Heart right ventricle (tissue), 16 donors: ENCODE results near the gene ZNF496. TPM values are rescaled to one million over a fixed set of nuclear protein-coding genes. Genes with fewer than 3 reads are reported as not detected.
A peak's percentile ranks its signal among the peaks of the same experiment; 100 is the strongest.

Source experiments
- ATAC-seq, 8 donors: fragments of 200-7000 bp; cut with Tn5 transposase; one replicate each; pipeline ENCODE4 v1.9.1; 2020; ENCODE audit warnings: mild to moderate bottlenecking in 8 of 8, moderate library complexity in 8 of 8, moderate number of reproducible peaks in 1 of 8
- DNase-seq, 2 donors: peaks; one replicate each; pipeline ENCODE4 v3.0.0-alpha.2; 2020
- H3K27ac ChIP-seq, 10 donors: fragments of 200-600 bp; sonication (generic) in 2 of 10; one replicate each; pipeline versions ENCODE4 v1.5.0 to v1.8.0; 2020 to 2022; ENCODE audit warnings: mild to moderate bottlenecking in 3 of 10
- H3K27me3 ChIP-seq, 7 donors: fragments of 200-600 bp; one replicate each; pipeline ENCODE4 v1.8.0; 2021 to 2022; ENCODE audit warnings: mild to moderate bottlenecking in 2 of 7
- H3K36me3 ChIP-seq, 9 donors: fragments of 200-600 bp; sonication (generic) in 1 of 9; one replicate each; pipeline versions ENCODE4 v1.5.0 to v1.8.0; 2020 to 2022; ENCODE audit warnings: mild to moderate bottlenecking in 2 of 9
- H3K4me1 ChIP-seq, 9 donors: fragments of 200-600 bp; sonication (generic) in 1 of 9; one replicate each; pipeline versions ENCODE4 v1.5.0 to v1.8.0; 2020 to 2022; ENCODE audit warnings: mild to moderate bottlenecking in 4 of 9
- H3K4me3 ChIP-seq, 10 donors: fragments of 200-600 bp; sonication (generic) in 2 of 10; one replicate each; pipeline versions ENCODE4 v1.5.0 to v1.8.0; 2020 to 2022; ENCODE audit warnings: mild to moderate bottlenecking in 7 of 10, moderate library complexity in 2 of 10
- H3K9me3 ChIP-seq, 11 donors: fragments of 200-600 bp in 10 of 11; sonication (generic) in 2 of 11; one replicate each; pipeline versions ENCODE4 v1.5.0 to v1.8.0; 2013 to 2022; ENCODE audit warnings: mild to moderate bottlenecking in 2 of 11, control low read depth in 1 of 11, moderate library complexity in 1 of 11
- CTCF ChIP-seq, 9 donors: fragments of 200-600 bp; sonication (generic) in 2 of 9; IDR thresholded peaks; one replicate each; pipeline versions ENCODE4 v1.5.0 to v1.8.0; 2021 to 2022; ENCODE audit warnings: antibody characterized with exemption in 9 of 9, mild to moderate bottlenecking in 5 of 9, moderate library complexity in 1 of 9
- WGBS, 2 donors: extraction: QIAGEN DNeasy Blood & Tissue Kit; methylation state at CpG; one replicate each; pipeline ENCODE4 v1.1.7; 2013; ENCODE audit warnings: inconsistent platforms in 1 of 2; 5-methylcytosine and 5-hydroxymethylcytosine counted together
- intact Hi-C, 10 donors: fragments of 100-400 bp; cut with DNase I; formaldehyde crosslinking; loops; one replicate each; pipeline versions ENCODE4 v1.11.1 to v1.14.2; 2022
- polyA plus RNA-seq, 2 donors: library from polyadenylated mRNA; stranded (reverse); fragments of 200-250 nt; gene quantifications; one replicate each; pipeline ENCODE4 v1.2.3, GENCODE V29; 2013
- total RNA-seq, 10 donors: library from RNA; stranded (reverse); fragmentation: NEBNext Ultra II Directional in 3 of 10; extraction: Animal tissue kit (Norgen Biotek cat#: 25700) in 3 of 10; gene quantifications; one replicate each; pipeline versions ENCODE4 v1.2.1 to v1.2.4, GENCODE V29; 2021 to 2023
- donor health status: Arrhythmogenic right ventricular cardiomyopathy.
- donor health status: ischemic (EF 13 %, LVEDD 7.1; RV severe dilation, severe dysfunction).
- donor health status: healthy with polysubstance abuse.
- donor health status: DM: no; HTN: yes; CAD: no.
- donor health status: DM: no; HTN: no; CAD: no.
- donor health status: ischemic (EF 25% LVEDD 6.9; RV normal size, moderate dysfunction).
- donor health status: ischemic (EF 25% LVEDD 5.7; RV mildly dilated, moderate dysfunction).
- donor health status: healthy.
- donor health status: DM: yes; HTN: yes; CAD: no.
- donor health status: Ischemic cardiomyopathy.
- donor health status: ischemic (EF 35%, LVEDD 5.7; RV mildly dilated, moderate dysfunction).
- donor health status: nonischemic (EF 11% LVEDD 7.7; RV severe dilation, severe dysfunction).
- donor health status: DM: yes; HTN: yes; CAD: no.
- donor health status: PGD.
- donor health status: ischemic (EF 29% LVEDD 5.4; RV normal size, mild dysfunction).
- donor health status: nonischemic (EF 23%, LVEDD 6.1; RV moderate dilation, normal function).

The ZNF496 gene
- total and polyA plus RNA-seq, 12 donors = 6.2 to 18.4 (median 13.8) TPM

- 70 to 76% methylated on average over 16 of the region's 16 CpGs for WGBS, 2 donors
- no peaks in the 10 kb centered on the region for H3K9me3 ChIP-seq
- DNase-seq (no peak), ATAC-seq (no peak)
- H3K27me3 ChIP-seq = peaks cover 0 to 20% (median 3%) of the 10 kb centered on the region in 7 donors
- no peak overlapping the region for H3K27ac ChIP-seq
- intact Hi-C loops = loop anchor here in 5 of 10 donors (5.0 to 10.0 kb wide), 4 partner anchors 39 to 329 kb away; partner anchors contain the start of gene ZNF496 (in 2 of the 5)
- no peaks in the 10 kb centered on the region for H3K36me3 ChIP-seq
- TF ChIP-seq CTCF (IDR thresholded peaks at IDR 0.05) = no peak
- H3K4me1 ChIP-seq = peaks cover 0 to 20% (median 3%) of the 10 kb centered on the region in 9 donors
- no peak overlapping the region for H3K4me3 ChIP-seq
These were observed 39.4 kb upstream of the ZNF496 start for GRCh38 chr1:247370786-247371732.

GRCh38 chr1:247368490-247369145 lies 37.0 kb upstream of the ZNF496 start:
- H3K4me3 ChIP-seq = no peak overlapping the region
- no peaks in the 10 kb centered on the region for H3K9me3 ChIP-seq
- TF ChIP-seq CTCF (IDR thresholded peaks at IDR 0.05) = no peak
- ATAC-seq (no peak), DNase-seq (no peak)
- H3K27me3 ChIP-seq = peaks cover 0 to 23% (median 3%) of the 10 kb centered on the region in 7 donors
- WGBS, 2 donors = 70 to 80% methylated on average over 7 of the region's 7 CpGs
- H3K4me1 ChIP-seq = peaks cover 0 to 15% (median 3%) of the 10 kb centered on the region in 9 donors
- H3K36me3 ChIP-seq = no peaks in the 10 kb centered on the region
- H3K27ac ChIP-seq = no peak overlapping the region
- intact Hi-C loops = no loop called here

- Histone ChIP-seq H3K36me3 (no peaks in the 10 kb centered on the region), H3K4me3 (no peak overlapping the region), H3K27ac (peak overlapping the region in 2 of 10 donors; percentile 21), H3K9me3 (no peaks in the 10 kb centered on the region), H3K4me1 (peaks cover 0 to 11% (median 1%) of the 10 kb centered on the region in 9 donors), H3K27me3 (peaks cover 0 to 28% (median 3%) of the 10 kb centered on the region in 7 donors)
- peak in 6 of 8 donors; percentile 34 to 69 (median 54) for ATAC-seq
- no peak for DNase-seq
- intact Hi-C loops = no loop called here
- 53 to 60% methylated on average over 6 of the region's 6 CpGs for whole genome bisulfite sequencing, 2 donors
- no peak for TF ChIP-seq CTCF (IDR thresholded peaks at IDR 0.05)
These were observed 36.2 kb upstream of the ZNF496 start for GRCh38 chr1:247367786-247368422.
